Endodermal cell (in vitro differentiated cells): ENCODE results near the gene EFEMP1. TPM values are rescaled to one million over a fixed set of nuclear protein-coding genes. Genes with fewer than 3 reads are reported as not detected.

ENCODE experiments used
- DNase-seq: peaks from one replicate; pipeline ENCODE4 v3.0.0-alpha.2; 2017
- H3K27ac ChIP-seq: 2 replicates; pipeline ENCODE4 v1.5.1; 2013; ENCODE audit warnings: mild to moderate bottlenecking, low read depth, low read length, moderate library complexity
- H3K27me3 ChIP-seq: 2 replicates; pipeline ENCODE4 v1.6.1; 2013; ENCODE audit warnings: mild to moderate bottlenecking, low read length, moderate library complexity; ENCODE audit not compliant: insufficient read depth, control insufficient read depth, poor library complexity, severe bottlenecking
- H3K36me3 ChIP-seq: 2 replicates; pipeline ENCODE4 v1.7.0; 2013; ENCODE audit warnings: mild to moderate bottlenecking, low read length, moderate library complexity; ENCODE audit not compliant: control insufficient read depth, insufficient read depth
- H3K4me1 ChIP-seq: one replicate; pipeline ENCODE4 v1.7.0; 2013; ENCODE audit warnings: low read length; ENCODE audit not compliant: control insufficient read depth, insufficient read depth
- H3K4me3 ChIP-seq: 2 replicates; pipeline ENCODE4 v1.5.1; 2013; ENCODE audit warnings: mild to moderate bottlenecking, low read length, moderate library complexity
- H3K9ac ChIP-seq: 2 replicates; pipeline ENCODE4 v1.6.1; 2013; ENCODE audit warnings: mild to moderate bottlenecking, low read length, moderate library complexity; ENCODE audit not compliant: poor library complexity, severe bottlenecking; ENCODE audit errors: extremely low read depth
- H3K9me3 ChIP-seq: 2 replicates; pipeline ENCODE4 v1.6.1; 2013; ENCODE audit warnings: mild to moderate bottlenecking, low read length, moderate library complexity; ENCODE audit not compliant: control insufficient read depth
- H3K27ac Mint-ChIP-seq: 2 replicates; pipeline ENCODE4 v1.8.0; 2020; ENCODE audit warnings: mixed read lengths
- H3K27me3 Mint-ChIP-seq: 2 replicates; pipeline ENCODE4 v1.8.0; 2021; ENCODE audit warnings: mild to moderate bottlenecking, mixed read lengths; ENCODE audit not compliant: insufficient read depth
- H3K36me3 Mint-ChIP-seq: 2 replicates; pipeline ENCODE4 v1.8.0; 2020; ENCODE audit warnings: low read depth, mixed read lengths
- H3K4me1 Mint-ChIP-seq: 2 replicates; pipeline ENCODE4 v1.8.0; 2020; ENCODE audit warnings: mixed read lengths
- H3K4me3 Mint-ChIP-seq: 2 replicates; pipeline ENCODE4 v1.8.0; 2020; ENCODE audit warnings: mild to moderate bottlenecking, moderate library complexity, mixed read lengths
- H3K9me3 Mint-ChIP-seq: 2 replicates; pipeline ENCODE4 v1.8.0; 2020; ENCODE audit warnings: mild to moderate bottlenecking, mixed read lengths
- CTCF ChIP-seq: fragments of 200-600 bp; sonication (generic); conservative IDR thresholded peaks from 2 replicates; pipeline ENCODE4 v1.5.0; 2021; ENCODE audit warnings: antibody characterized with exemption, mild to moderate bottlenecking
- WGBS, 2 experiments: methylation state at CpG; one replicate each; pipeline versions ENCODE4 v1.1.5 to v1.1.7; 2013; ENCODE audit warnings: missing lambda C conversion rate in 2 of 2, mixed read lengths in 1 of 2; ENCODE audit not compliant: insufficient coverage in 1 of 2, insufficient read length in 1 of 2; 5-methylcytosine and 5-hydroxymethylcytosine counted together
- total RNA-seq, 2 donors: library from RNA; stranded (reverse); fragmentation: NEBNext Ultra II Directional in 1 of 2; extraction: Animal tissue kit (Norgen Biotek cat#: 25700) in 1 of 2; gene quantifications; 2 replicates in 1 of 2; 3 replicates in 1 of 2; pipeline ENCODE4 v1.2.1, GENCODE V29; 2021

The EFEMP1 gene
- total RNA-seq, 2 donors from 2014 or later, result 2.6 to 3.3 TPM

GRCh38 chr2:55943466-55943865 lies 19.9 kb upstream of the EFEMP1 start:
- Mint-ChIP-seq H3K4me3 (no peak overlapping the region), H3K27me3 (no peaks in the 10 kb centered on the region), H3K27ac (no peak overlapping the region), H3K4me1 (no peaks in the 10 kb centered on the region), H3K36me3 (no peaks in the 10 kb centered on the region), H3K9me3 (no peaks in the 10 kb centered on the region)
- TF ChIP-seq CTCF, result no peak
- no peak for DNase-seq
- Histone ChIP-seq H3K9ac (no peak overlapping the region), H3K4me3 (no peak overlapping the region), H3K9me3 (no peaks in the 10 kb centered on the region), H3K27ac (no peak overlapping the region), H3K36me3 (no peaks in the 10 kb centered on the region), H3K4me1 (no peaks in the 10 kb centered on the region), H3K27me3 (no peaks in the 10 kb centered on the region)
- 89 to 100% methylated on average over 1 of the region's 1 CpG for WGBS, 2 experiments

GRCh38 chr2:55936351-55936750 lies 12.8 kb upstream of the EFEMP1 start:
- Histone ChIP-seq H3K9me3 (no peaks in the 10 kb centered on the region), H3K9ac (no peak overlapping the region), H3K36me3 (no peaks in the 10 kb centered on the region), H3K27ac (no peak overlapping the region), H3K4me1 (no peaks in the 10 kb centered on the region), H3K27me3 (no peaks in the 10 kb centered on the region), H3K4me3 (no peak overlapping the region)
- Mint-ChIP-seq H3K27ac (no peak overlapping the region), H3K27me3 (peaks cover 2% of the 10 kb centered on the region), H3K4me1 (no peaks in the 10 kb centered on the region), H3K36me3 (no peaks in the 10 kb centered on the region), H3K4me3 (no peak overlapping the region), H3K9me3 (no peaks in the 10 kb centered on the region)
- no peak for DNase-seq
- no peak for TF ChIP-seq CTCF
- 50 to 59% methylated on average over 2 to 3 of the region's 3 CpGs for WGBS, 2 experiments

GRCh38 chr2:55934337-55934736 lies 10.8 kb upstream of the EFEMP1 start:
- no peak overlapping the region for H3K4me3 Mint-ChIP-seq
- H3K36me3 ChIP-seq, result no peaks in the 10 kb centered on the region
- H3K9me3 Mint-ChIP-seq, result no peaks in the 10 kb centered on the region
- no peaks in the 10 kb centered on the region for H3K4me1 Mint-ChIP-seq
- no peaks in the 10 kb centered on the region for H3K36me3 Mint-ChIP-seq
- no peak for TF ChIP-seq CTCF
- H3K27ac Mint-ChIP-seq, result no peak overlapping the region
- no peaks in the 10 kb centered on the region for H3K27me3 ChIP-seq
- peaks cover 2% of the 10 kb centered on the region for H3K27me3 Mint-ChIP-seq
- H3K4me1 ChIP-seq, result no peaks in the 10 kb centered on the region
- H3K9me3 ChIP-seq, result no peaks in the 10 kb centered on the region
- no peak overlapping the region for H3K4me3 ChIP-seq
- H3K9ac ChIP-seq, result no peak overlapping the region
- no peak for DNase-seq
- no peak overlapping the region for H3K27ac ChIP-seq
- 92 to 94% methylated on average over 2 of the region's 2 CpGs for whole genome bisulfite sequencing, 2 experiments
